WTC11 (cell line): ENCODE results near the gene PPP1R16B. TPM values are rescaled to one million over a fixed set of nuclear protein-coding genes. Genes with fewer than 3 reads are reported as not detected.

Experiments
- ATAC-seq: fragments of 200-7000 bp; cut with Tn5 transposase; 2 replicates; pipeline ENCODE4 v1.10.0; 2021; ENCODE audit warnings: mild to moderate bottlenecking, moderate library complexity
- CTCF ChIA-PET: fragments of 300-600 bp; sonication (Branson Sonifier 250); formaldehyde crosslinking; loops from one replicate; lab custom pipeline; 2021; ENCODE audit warnings: antibody characterized with exemption; lab: Charles Lee
- POLR2A ChIA-PET: fragments of 350-600 bp; sonication (Branson Sonifier 250); formaldehyde crosslinking; loops from one replicate; lab custom pipeline; 2021; ENCODE audit warnings: antibody characterized with exemption; lab: Charles Lee
- DNase-seq: peaks from one replicate; pipeline ENCODE4 v3.0.0; 2021; ENCODE audit warnings: low spot score
- H3K27ac Mint-ChIP-seq: 2 replicates; pipeline ENCODE4 v1.8.0; 2021; ENCODE audit warnings: mixed read lengths
- H3K27me3 Mint-ChIP-seq: 2 replicates; pipeline ENCODE4 v1.8.0; 2021; ENCODE audit warnings: low read depth, mild to moderate bottlenecking, moderate library complexity, mixed read lengths
- H3K36me3 Mint-ChIP-seq: 2 replicates; pipeline ENCODE4 v1.8.0; 2021; ENCODE audit warnings: mixed read lengths
- H3K4me1 Mint-ChIP-seq: 2 replicates; pipeline ENCODE4 v1.8.0; 2022; ENCODE audit warnings: mixed read lengths
- H3K4me3 Mint-ChIP-seq: 2 replicates; pipeline ENCODE4 v1.8.0; 2021; ENCODE audit warnings: mild to moderate bottlenecking, moderate library complexity, mixed read lengths
- H3K9me3 Mint-ChIP-seq: 2 replicates; pipeline ENCODE4 v1.8.0; 2021; ENCODE audit warnings: mixed read lengths
- E2F1 ChIP-seq: sonication (generic); formaldehyde crosslinking; IDR thresholded peaks from 2 replicates; pipeline ENCODE4 v1.8.0; 2022; ENCODE audit warnings: mild to moderate bottlenecking, missing genetic modification reagents
- ELF4 ChIP-seq: sonication (generic); formaldehyde crosslinking; IDR thresholded peaks from 2 replicates; pipeline ENCODE4 v1.8.1; 2022; ENCODE audit warnings: low read depth, mild to moderate bottlenecking, moderate library complexity, missing genetic modification reagents
- FOXJ3 ChIP-seq: sonication (generic); formaldehyde crosslinking; IDR thresholded peaks from 2 replicates; pipeline ENCODE4 v1.9.0; 2021; ENCODE audit warnings: missing genetic modification reagents, mild to moderate bottlenecking, borderline replicate concordance
- FOXK1 ChIP-seq: sonication (generic); formaldehyde crosslinking; IDR thresholded peaks from 2 replicates; pipeline ENCODE4 v1.8.0; 2022; ENCODE audit warnings: mild to moderate bottlenecking, moderate library complexity, missing genetic modification reagents
- GABPB1 ChIP-seq: sonication (generic); formaldehyde crosslinking; IDR thresholded peaks from 2 replicates; pipeline ENCODE4 v1.8.1; 2023; ENCODE audit warnings: mild to moderate bottlenecking, missing genetic modification reagents
- GTF2I ChIP-seq: fragments of 250-450 bp; sonication (Bioruptor Pico); conservative IDR thresholded peaks from 2 replicates; pipeline ENCODE4 v1.4.0; 2021; ENCODE audit warnings: mild to moderate bottlenecking
- NFYB ChIP-seq: sonication (generic); formaldehyde crosslinking; conservative IDR thresholded peaks from 2 replicates; pipeline ENCODE4 v1.8.0; 2022; ENCODE audit warnings: low read depth, missing genetic modification reagents
- USF2 ChIP-seq: sonication (generic); formaldehyde crosslinking; IDR thresholded peaks from 2 replicates; pipeline ENCODE4 v1.8.1; 2023; ENCODE audit warnings: mild to moderate bottlenecking, missing genetic modification reagents, moderate library complexity
- ZMAT4 ChIP-seq: fragments of 250-450 bp; sonication (Bioruptor Pico); IDR thresholded peaks from 2 replicates; pipeline ENCODE4 v1.9.0; 2021; ENCODE audit warnings: mild to moderate bottlenecking
- ZNF138 ChIP-seq: sonication (generic); formaldehyde crosslinking; conservative IDR thresholded peaks from 2 replicates; pipeline ENCODE4 v1.8.1; 2022; ENCODE audit warnings: mild to moderate bottlenecking, moderate library complexity, missing genetic modification reagents
- ZSCAN18 ChIP-seq: fragments of 250-450 bp; sonication (Bioruptor Pico); IDR thresholded peaks from 2 replicates; pipeline ENCODE4 v2.1.2; 2022; ENCODE audit warnings: mild to moderate bottlenecking, moderate library complexity
- total RNA-seq: library from RNA; stranded (reverse); gene quantifications from 3 replicates; pipeline ENCODE4 v1.2.3, GENCODE V29; 2021
- TF ChIP-seq, protein P1 (sequence below): sonication (generic); formaldehyde crosslinking; IDR thresholded peaks from 2 replicates; pipeline ENCODE4 v1.8.0; 2022; ENCODE audit warnings: mild to moderate bottlenecking, missing genetic modification reagents
- TF ChIP-seq, protein P2 (sequence below): sonication (generic); formaldehyde crosslinking; conservative IDR thresholded peaks from 2 replicates; pipeline ENCODE4 v1.8.1; 2022; ENCODE audit warnings: mild to moderate bottlenecking, missing genetic modification reagents
- TF ChIP-seq, protein P3 (sequence below): fragments of 250-450 bp; sonication (Bioruptor Pico); IDR thresholded peaks from 2 replicates; pipeline ENCODE4 v1.9.0; 2021; ENCODE audit warnings: moderate library complexity, mild to moderate bottlenecking, inconsistent platforms, borderline replicate concordance
- TF ChIP-seq, protein P4 (sequence below): fragments of 250-450 bp; sonication (Bioruptor Pico); IDR thresholded peaks from 2 replicates; pipeline ENCODE4 v1.9.0; 2021; ENCODE audit warnings: mild to moderate bottlenecking
- TF ChIP-seq, protein P5 (sequence below): sonication (generic); formaldehyde crosslinking; IDR thresholded peaks from 2 replicates; pipeline ENCODE4 v1.8.0; 2022; ENCODE audit warnings: missing genetic modification reagents

PPP1R16B gene
- total RNA-seq, 1 experiment from 2014 or later = 12.0 TPM

GRCh38 chr20:38769376-38770295 lies 35.9 kb upstream of the PPP1R16B start (continued):
- TF ChIP-seq GTF2I (CRISPR knock-in tag) = no peak
- no peak for TF ChIP-seq FOXJ3 (CRISPR knock-in tag)
- no peak for TF ChIP-seq ZSCAN18 (CRISPR knock-in tag)
- TF ChIP-seq ZMAT4 (CRISPR knock-in tag) = no peak
- TF ChIP-seq E2F1 (CRISPR knock-in tag) = no peak
- TF ChIP-seq, protein P1, sequence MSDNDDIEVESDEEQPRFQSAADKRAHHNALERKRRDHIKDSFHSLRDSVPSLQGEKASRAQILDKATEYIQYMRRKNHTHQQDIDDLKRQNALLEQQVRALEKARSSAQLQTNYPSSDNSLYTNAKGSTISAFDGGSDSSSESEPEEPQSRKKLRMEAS (CRISPR knock-in tag) = no peak
- TF ChIP-seq, protein P2, sequence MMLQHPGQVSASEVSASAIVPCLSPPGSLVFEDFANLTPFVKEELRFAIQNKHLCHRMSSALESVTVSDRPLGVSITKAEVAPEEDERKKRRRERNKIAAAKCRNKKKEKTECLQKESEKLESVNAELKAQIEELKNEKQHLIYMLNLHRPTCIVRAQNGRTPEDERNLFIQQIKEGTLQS (CRISPR knock-in tag) = no peak
- no peak for TF ChIP-seq USF2 (CRISPR knock-in tag)
- TF ChIP-seq, protein P3, sequence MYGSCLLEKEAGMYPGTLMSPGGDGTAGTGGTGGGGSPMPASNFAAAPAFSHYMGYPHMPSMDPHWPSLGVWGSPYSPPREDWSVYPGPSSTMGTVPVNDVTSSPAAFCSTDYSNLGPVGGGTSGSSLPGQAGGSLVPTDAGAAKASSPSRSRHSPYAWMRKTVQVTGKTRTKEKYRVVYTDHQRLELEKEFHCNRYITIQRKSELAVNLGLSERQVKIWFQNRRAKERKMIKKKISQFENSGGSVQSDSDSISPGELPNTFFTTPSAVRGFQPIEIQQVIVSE = no peak
- TF ChIP-seq ZNF138 (CRISPR knock-in tag) = no peak
- TF ChIP-seq, protein P4, sequence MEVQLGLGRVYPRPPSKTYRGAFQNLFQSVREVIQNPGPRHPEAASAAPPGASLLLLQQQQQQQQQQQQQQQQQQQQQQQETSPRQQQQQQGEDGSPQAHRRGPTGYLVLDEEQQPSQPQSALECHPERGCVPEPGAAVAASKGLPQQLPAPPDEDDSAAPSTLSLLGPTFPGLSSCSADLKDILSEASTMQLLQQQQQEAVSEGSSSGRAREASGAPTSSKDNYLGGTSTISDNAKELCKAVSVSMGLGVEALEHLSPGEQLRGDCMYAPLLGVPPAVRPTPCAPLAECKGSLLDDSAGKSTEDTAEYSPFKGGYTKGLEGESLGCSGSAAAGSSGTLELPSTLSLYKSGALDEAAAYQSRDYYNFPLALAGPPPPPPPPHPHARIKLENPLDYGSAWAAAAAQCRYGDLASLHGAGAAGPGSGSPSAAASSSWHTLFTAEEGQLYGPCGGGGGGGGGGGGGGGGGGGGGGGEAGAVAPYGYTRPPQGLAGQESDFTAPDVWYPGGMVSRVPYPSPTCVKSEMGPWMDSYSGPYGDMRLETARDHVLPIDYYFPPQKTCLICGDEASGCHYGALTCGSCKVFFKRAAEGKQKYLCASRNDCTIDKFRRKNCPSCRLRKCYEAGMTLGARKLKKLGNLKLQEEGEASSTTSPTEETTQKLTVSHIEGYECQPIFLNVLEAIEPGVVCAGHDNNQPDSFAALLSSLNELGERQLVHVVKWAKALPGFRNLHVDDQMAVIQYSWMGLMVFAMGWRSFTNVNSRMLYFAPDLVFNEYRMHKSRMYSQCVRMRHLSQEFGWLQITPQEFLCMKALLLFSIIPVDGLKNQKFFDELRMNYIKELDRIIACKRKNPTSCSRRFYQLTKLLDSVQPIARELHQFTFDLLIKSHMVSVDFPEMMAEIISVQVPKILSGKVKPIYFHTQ (CRISPR knock-in tag) = no peak

DNA sequence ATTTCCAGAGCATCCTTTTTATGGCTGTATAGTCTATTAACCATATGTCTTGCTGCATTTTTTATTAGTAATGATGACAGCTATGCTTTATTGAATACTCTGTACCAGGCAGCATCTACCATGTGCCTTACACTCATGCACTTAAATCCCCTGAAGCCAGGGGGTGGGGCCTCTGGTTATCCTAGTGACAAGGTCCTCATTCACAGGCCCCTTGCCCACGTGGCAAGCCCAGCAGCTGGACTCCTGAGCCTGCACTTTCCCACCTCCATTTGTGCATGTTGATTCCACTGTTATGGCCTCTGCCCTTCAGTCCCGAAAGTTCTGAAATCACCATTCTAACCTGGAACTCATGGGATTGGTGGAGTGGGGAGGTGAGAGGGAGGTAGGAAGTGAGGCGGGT lies 35.0 kb upstream of the PPP1R16B start:
- Mint-ChIP-seq H3K4me3 (no peak overlapping the region), H3K27me3 (no peaks in the 10 kb centered on the region), H3K9me3 (peaks cover 19% of the 10 kb centered on the region), H3K36me3 (peaks cover 60% of the 10 kb centered on the region), H3K4me1 (peaks cover 9% of the 10 kb centered on the region; the same call in 1 of the 2 replicates), H3K27ac (no peak overlapping the region)
- POLR2A ChIA-PET = interaction anchor here (0.6 kb wide), 1 partner anchor 70 kb away, joined by 3 read pairs; no protein-coding TSS in a partner anchor
- CTCF ChIA-PET = interaction anchor here (1.2 to 1.5 kb wide), 2 partner anchors 19 to 42 kb away, joined by 3 to 4 read pairs; no protein-coding TSS in a partner anchor
- TF ChIP-seq, protein P4 (CRISPR knock-in tag) = no peak
- TF ChIP-seq GABPB1 (CRISPR knock-in tag) = no peak
- TF ChIP-seq NFYB (CRISPR knock-in tag) = no peak
- no peak for TF ChIP-seq FOXK1
- no peak for TF ChIP-seq ELF4 (CRISPR knock-in tag)
- TF ChIP-seq, protein P2 (CRISPR knock-in tag) = no peak
- TF ChIP-seq, protein P1 (CRISPR knock-in tag) = no peak
- TF ChIP-seq, protein P5, sequence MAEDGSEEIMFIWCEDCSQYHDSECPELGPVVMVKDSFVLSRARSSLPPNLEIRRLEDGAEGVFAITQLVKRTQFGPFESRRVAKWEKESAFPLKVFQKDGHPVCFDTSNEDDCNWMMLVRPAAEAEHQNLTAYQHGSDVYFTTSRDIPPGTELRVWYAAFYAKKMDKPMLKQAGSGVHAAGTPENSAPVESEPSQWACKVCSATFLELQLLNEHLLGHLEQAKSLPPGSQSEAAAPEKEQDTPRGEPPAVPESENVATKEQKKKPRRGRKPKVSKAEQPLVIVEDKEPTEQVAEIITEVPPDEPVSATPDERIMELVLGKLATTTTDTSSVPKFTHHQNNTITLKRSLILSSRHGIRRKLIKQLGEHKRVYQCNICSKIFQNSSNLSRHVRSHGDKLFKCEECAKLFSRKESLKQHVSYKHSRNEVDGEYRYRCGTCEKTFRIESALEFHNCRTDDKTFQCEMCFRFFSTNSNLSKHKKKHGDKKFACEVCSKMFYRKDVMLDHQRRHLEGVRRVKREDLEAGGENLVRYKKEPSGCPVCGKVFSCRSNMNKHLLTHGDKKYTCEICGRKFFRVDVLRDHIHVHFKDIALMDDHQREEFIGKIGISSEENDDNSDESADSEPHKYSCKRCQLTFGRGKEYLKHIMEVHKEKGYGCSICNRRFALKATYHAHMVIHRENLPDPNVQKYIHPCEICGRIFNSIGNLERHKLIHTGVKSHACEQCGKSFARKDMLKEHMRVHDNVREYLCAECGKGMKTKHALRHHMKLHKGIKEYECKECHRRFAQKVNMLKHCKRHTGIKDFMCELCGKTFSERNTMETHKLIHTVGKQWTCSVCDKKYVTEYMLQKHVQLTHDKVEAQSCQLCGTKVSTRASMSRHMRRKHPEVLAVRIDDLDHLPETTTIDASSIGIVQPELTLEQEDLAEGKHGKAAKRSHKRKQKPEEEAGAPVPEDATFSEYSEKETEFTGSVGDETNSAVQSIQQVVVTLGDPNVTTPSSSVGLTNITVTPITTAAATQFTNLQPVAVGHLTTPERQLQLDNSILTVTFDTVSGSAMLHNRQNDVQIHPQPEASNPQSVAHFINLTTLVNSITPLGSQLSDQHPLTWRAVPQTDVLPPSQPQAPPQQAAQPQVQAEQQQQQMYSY (CRISPR knock-in tag) = no peak
- no peak for DNase-seq
- ATAC-seq = no peak
